ENCODE data around the gene GRIP1. TPM values are rescaled to one million over a fixed set of nuclear protein-coding genes. Genes with fewer than 3 reads are reported as not detected.

The GRIP1 gene
- total and polyA plus RNA-seq, 2 donors: 0.71 to 3.9 TPM

DNA sequence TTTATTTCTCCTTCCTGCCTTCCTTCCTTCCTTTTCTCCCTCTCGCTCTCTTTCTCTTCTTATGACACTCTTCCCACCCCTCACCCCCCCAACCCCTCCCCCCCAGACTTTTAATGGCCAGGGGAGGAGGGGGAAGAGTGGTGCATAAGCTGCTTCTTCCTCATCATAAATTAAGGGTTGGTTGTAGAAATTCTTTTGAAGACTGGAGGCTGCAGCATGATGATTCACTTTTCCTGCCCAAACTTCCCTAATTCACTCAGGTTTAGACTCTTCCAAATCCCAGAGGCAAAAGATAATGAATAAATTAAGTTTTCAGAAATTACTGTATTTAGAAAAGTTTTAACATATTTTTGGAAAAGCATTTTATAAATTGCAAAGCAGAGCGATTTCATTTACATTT, 58.2 kb downstream of the GRIP1 start:
- H3K9me3 ChIP-seq (ENCODE audit: control insufficient read depth in 2 of 2, insufficient read depth in 1 of 2, low read length in 1 of 2): no peaks in the 10 kb centered on the region
- H3K36me3 ChIP-seq (ENCODE audit: control insufficient read depth in 2 of 2, insufficient read depth in 2 of 2, low read length in 1 of 2): no peaks in the 10 kb centered on the region
- no peaks in the 10 kb centered on the region for H3K27me3 ChIP-seq (ENCODE audit: control insufficient read depth in 2 of 2, insufficient read depth in 1 of 2, low read length in 1 of 2)
- no peak for DNase-seq (ENCODE audit: low read depth in 6 of 9, low spot score in 9 of 9)
- H3K27ac ChIP-seq (ENCODE audit: low read depth in 1 of 2, low read length in 1 of 2): no peak overlapping the region
- H3K4me3 ChIP-seq (ENCODE audit: low read length in 2 of 2): no peak overlapping the region
- H3K4me1 ChIP-seq (ENCODE audit: control insufficient read depth in 2 of 2, insufficient read depth in 2 of 2, low read length in 2 of 2): peaks cover 3 to 8% of the 10 kb centered on the region in 2 donors
- WGBS: 69% methylated on average over 2 of the region's 2 CpGs

GRCh38 chr12:66620026-66620425, 58.9 kb downstream of the GRIP1 start:
- no peak for DNase-seq (ENCODE audit: low read depth in 6 of 9, low spot score in 9 of 9)
- Histone ChIP-seq H3K4me3 (ENCODE audit: low read length in 2 of 2) (no peak overlapping the region), H3K27me3 (ENCODE audit: control insufficient read depth in 2 of 2, insufficient read depth in 1 of 2, low read length in 1 of 2) (no peaks in the 10 kb centered on the region), H3K9me3 (ENCODE audit: control insufficient read depth in 2 of 2, insufficient read depth in 1 of 2, low read length in 1 of 2) (no peaks in the 10 kb centered on the region), H3K4me1 (ENCODE audit: control insufficient read depth in 2 of 2, insufficient read depth in 2 of 2, low read length in 2 of 2) (peaks cover 3 to 8% of the 10 kb centered on the region in 2 donors), H3K27ac (ENCODE audit: low read depth in 1 of 2, low read length in 1 of 2) (no peak overlapping the region), H3K36me3 (ENCODE audit: control insufficient read depth in 2 of 2, insufficient read depth in 2 of 2, low read length in 1 of 2) (no peaks in the 10 kb centered on the region)
- WGBS: 90% methylated on average over 1 of the region's 1 CpG

- no peak overlapping the region for H3K4me3 ChIP-seq (ENCODE audit: low read length in 2 of 2)
- DNase-seq (ENCODE audit: low read depth in 6 of 9, low spot score in 9 of 9): no peak
- H3K27me3 ChIP-seq (ENCODE audit: control insufficient read depth in 2 of 2, insufficient read depth in 1 of 2, low read length in 1 of 2): no peaks in the 10 kb centered on the region
- H3K27ac ChIP-seq (ENCODE audit: low read depth in 1 of 2, low read length in 1 of 2): no peak overlapping the region
- no peaks in the 10 kb centered on the region for H3K36me3 ChIP-seq (ENCODE audit: control insufficient read depth in 2 of 2, insufficient read depth in 2 of 2, low read length in 1 of 2)
- H3K9me3 ChIP-seq (ENCODE audit: control insufficient read depth in 2 of 2, insufficient read depth in 1 of 2, low read length in 1 of 2): no peaks in the 10 kb centered on the region
- 90% methylated on average over 3 of the region's 3 CpGs for WGBS
- H3K4me1 ChIP-seq (ENCODE audit: control insufficient read depth in 2 of 2, insufficient read depth in 2 of 2, low read length in 2 of 2): peaks cover 3 to 8% of the 10 kb centered on the region in 2 donors
Measured at GRCh38 chr12:66617991-66618390, 60.9 kb downstream of the GRIP1 start.

DNA sequence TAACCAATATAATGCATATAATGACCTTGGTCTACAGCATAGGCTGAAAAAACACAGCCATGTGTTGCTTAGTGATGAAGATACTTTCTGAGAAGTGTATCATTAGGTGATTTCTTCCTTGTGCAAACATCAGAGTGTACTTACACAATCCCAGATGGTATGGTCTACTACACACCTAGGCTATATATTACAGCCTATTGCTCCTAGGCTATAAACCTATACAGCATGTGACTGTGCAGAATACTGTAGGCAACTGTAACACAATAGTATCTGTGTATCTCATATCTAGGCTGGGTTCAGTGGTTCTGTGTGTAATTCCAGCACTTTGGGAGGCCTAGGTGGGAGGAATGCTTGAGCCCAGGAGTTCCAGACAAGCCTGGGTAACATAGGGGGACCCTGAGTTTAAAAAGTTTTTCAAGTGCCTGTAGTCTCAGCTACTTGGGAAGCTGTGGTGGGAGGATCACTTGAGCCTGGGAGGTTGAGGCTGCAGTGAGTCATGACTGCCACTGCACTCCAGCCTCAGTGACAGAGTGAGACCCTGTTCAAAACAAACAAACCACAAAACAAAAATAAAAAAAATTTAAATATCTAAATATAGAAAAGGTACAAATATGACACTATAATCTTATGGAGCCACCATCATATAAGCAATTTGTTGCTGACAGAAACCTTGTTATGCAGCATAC, 66.6 kb downstream of the GRIP1 start:
- H3K9me3 ChIP-seq (ENCODE audit: control insufficient read depth in 2 of 2, insufficient read depth in 1 of 2, low read length in 1 of 2): no peaks in the 10 kb centered on the region
- H3K27me3 ChIP-seq (ENCODE audit: control insufficient read depth in 2 of 2, insufficient read depth in 1 of 2, low read length in 1 of 2): no peaks in the 10 kb centered on the region
- peaks cover 3 to 8% of the 10 kb centered on the region in 2 donors for H3K4me1 ChIP-seq (ENCODE audit: control insufficient read depth in 2 of 2, insufficient read depth in 2 of 2, low read length in 2 of 2)
- no peak overlapping the region for H3K4me3 ChIP-seq (ENCODE audit: low read length in 2 of 2)
- no peaks in the 10 kb centered on the region for H3K36me3 ChIP-seq (ENCODE audit: control insufficient read depth in 2 of 2, insufficient read depth in 2 of 2, low read length in 1 of 2)
- H3K27ac ChIP-seq (ENCODE audit: low read depth in 1 of 2, low read length in 1 of 2): no peak overlapping the region
- no peak for DNase-seq (ENCODE audit: low read depth in 6 of 9, low spot score in 9 of 9)

DNA sequence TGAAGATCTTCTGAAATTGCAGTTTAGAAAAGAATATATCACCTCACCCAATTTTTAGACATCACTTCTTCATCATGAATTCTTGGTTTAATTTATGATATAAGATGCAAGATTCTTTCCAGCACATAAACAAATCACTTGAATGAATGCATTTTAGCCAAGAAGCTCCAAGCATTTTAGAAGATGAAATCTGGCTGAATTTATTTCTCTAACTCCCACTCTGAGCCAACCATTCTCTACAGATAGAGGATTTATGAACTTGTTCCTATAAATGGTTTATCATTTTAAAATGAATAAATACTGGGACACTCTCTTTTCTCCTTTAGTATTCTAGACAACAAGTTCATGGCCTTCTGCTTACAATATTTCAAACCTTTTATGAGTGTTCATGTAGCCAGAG, 71.7 kb downstream of the GRIP1 start:
- no peak for DNase-seq (ENCODE audit: low read depth in 6 of 9, low spot score in 9 of 9)
- Histone ChIP-seq H3K27ac (ENCODE audit: low read depth in 1 of 2, low read length in 1 of 2) (no peak overlapping the region), H3K4me1 (ENCODE audit: control insufficient read depth in 2 of 2, insufficient read depth in 2 of 2, low read length in 2 of 2) (peaks cover 0 to 5% of the 10 kb centered on the region in 2 donors), H3K27me3 (ENCODE audit: control insufficient read depth in 2 of 2, insufficient read depth in 1 of 2, low read length in 1 of 2) (no peaks in the 10 kb centered on the region), H3K4me3 (ENCODE audit: low read length in 2 of 2) (no peak overlapping the region), H3K36me3 (ENCODE audit: control insufficient read depth in 2 of 2, insufficient read depth in 2 of 2, low read length in 1 of 2) (no peaks in the 10 kb centered on the region), H3K9me3 (ENCODE audit: control insufficient read depth in 2 of 2, insufficient read depth in 1 of 2, low read length in 1 of 2) (no peaks in the 10 kb centered on the region)

- H3K4me3 ChIP-seq (ENCODE audit: low read length in 2 of 2): no peak overlapping the region
- no peak for DNase-seq (ENCODE audit: low read depth in 6 of 9, low spot score in 9 of 9)
- H3K36me3 ChIP-seq (ENCODE audit: control insufficient read depth in 2 of 2, insufficient read depth in 2 of 2, low read length in 1 of 2): no peaks in the 10 kb centered on the region
- no peak overlapping the region for H3K27ac ChIP-seq (ENCODE audit: low read depth in 1 of 2, low read length in 1 of 2)
- H3K4me1 ChIP-seq (ENCODE audit: control insufficient read depth in 2 of 2, insufficient read depth in 2 of 2, low read length in 2 of 2): peaks cover 0 to 5% of the 10 kb centered on the region in 2 donors
- H3K9me3 ChIP-seq (ENCODE audit: control insufficient read depth in 2 of 2, insufficient read depth in 1 of 2, low read length in 1 of 2): no peaks in the 10 kb centered on the region
- no peaks in the 10 kb centered on the region for H3K27me3 ChIP-seq (ENCODE audit: control insufficient read depth in 2 of 2, insufficient read depth in 1 of 2, low read length in 1 of 2)
- 94% methylated on average over 5 of the region's 5 CpGs for WGBS
Measured at GRCh38 chr12:66605293-66605692, 73.6 kb downstream of the GRIP1 start.

- no peak overlapping the region for H3K27ac ChIP-seq (ENCODE audit: low read depth in 1 of 2, low read length in 1 of 2)
- WGBS: 96% methylated on average over 3 of the region's 3 CpGs
- H3K9me3 ChIP-seq (ENCODE audit: control insufficient read depth in 2 of 2, insufficient read depth in 1 of 2, low read length in 1 of 2): no peaks in the 10 kb centered on the region
- H3K27me3 ChIP-seq (ENCODE audit: control insufficient read depth in 2 of 2, insufficient read depth in 1 of 2, low read length in 1 of 2): no peaks in the 10 kb centered on the region
- no peak overlapping the region for H3K4me3 ChIP-seq (ENCODE audit: low read length in 2 of 2)
- H3K36me3 ChIP-seq (ENCODE audit: control insufficient read depth in 2 of 2, insufficient read depth in 2 of 2, low read length in 1 of 2): no peaks in the 10 kb centered on the region
- peaks cover 0 to 5% of the 10 kb centered on the region in 2 donors for H3K4me1 ChIP-seq (ENCODE audit: control insufficient read depth in 2 of 2, insufficient read depth in 2 of 2, low read length in 2 of 2)
- no peak for DNase-seq (ENCODE audit: low read depth in 6 of 9, low spot score in 9 of 9)
Measured at GRCh38 chr12:66603981-66604479, 74.8 kb downstream of the GRIP1 start.

GRCh38 chr12:66603461-66603860, 75.4 kb downstream of the GRIP1 start:
- Histone ChIP-seq H3K4me1 (ENCODE audit: control insufficient read depth in 2 of 2, insufficient read depth in 2 of 2, low read length in 2 of 2) (peaks cover 0 to 5% of the 10 kb centered on the region in 2 donors), H3K9me3 (ENCODE audit: control insufficient read depth in 2 of 2, insufficient read depth in 1 of 2, low read length in 1 of 2) (no peaks in the 10 kb centered on the region), H3K4me3 (ENCODE audit: low read length in 2 of 2) (no peak overlapping the region), H3K27ac (ENCODE audit: low read depth in 1 of 2, low read length in 1 of 2) (no peak overlapping the region), H3K27me3 (ENCODE audit: control insufficient read depth in 2 of 2, insufficient read depth in 1 of 2, low read length in 1 of 2) (no peaks in the 10 kb centered on the region), H3K36me3 (ENCODE audit: control insufficient read depth in 2 of 2, insufficient read depth in 2 of 2, low read length in 1 of 2) (no peaks in the 10 kb centered on the region)
- WGBS: 89% methylated on average over 2 of the region's 2 CpGs
- no peak for DNase-seq (ENCODE audit: low read depth in 6 of 9, low spot score in 9 of 9)

DNA sequence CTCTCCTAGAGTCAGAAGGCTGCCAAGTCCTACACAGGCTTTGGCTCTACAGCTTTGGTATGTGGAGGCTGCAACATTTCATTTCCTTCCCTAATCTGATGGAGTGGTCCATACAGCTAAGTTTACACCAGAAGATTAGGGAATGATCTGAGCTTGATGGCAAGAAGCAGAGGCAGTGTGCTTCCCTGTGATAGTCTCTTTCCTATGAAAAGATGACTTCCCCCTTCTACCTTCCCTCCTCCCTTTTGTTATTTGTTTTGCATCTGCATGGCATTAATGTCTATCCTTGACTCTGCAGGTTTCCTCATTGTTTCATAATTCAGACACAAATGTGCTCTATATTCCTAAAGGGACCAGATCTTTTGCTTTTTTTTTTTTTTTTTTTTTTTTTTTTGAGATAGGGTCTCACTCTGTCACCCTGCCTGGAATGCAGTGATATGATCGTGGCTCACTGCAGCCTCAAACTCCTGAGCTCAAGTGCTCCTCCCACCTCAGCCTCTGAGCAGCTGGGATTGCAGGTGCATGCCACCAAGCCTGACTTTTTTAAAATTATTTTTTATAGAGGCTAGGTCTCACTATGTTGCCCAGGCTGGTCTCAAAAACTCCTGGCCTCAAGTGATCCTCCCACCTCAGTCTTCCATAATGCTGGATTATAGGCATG, 76.3 kb downstream of the GRIP1 start:
- 38% methylated on average over 1 of the region's 1 CpG for WGBS
- Histone ChIP-seq H3K36me3 (ENCODE audit: control insufficient read depth in 2 of 2, insufficient read depth in 2 of 2, low read length in 1 of 2) (no peaks in the 10 kb centered on the region), H3K4me3 (ENCODE audit: low read length in 2 of 2) (no peak overlapping the region), H3K9me3 (ENCODE audit: control insufficient read depth in 2 of 2, insufficient read depth in 1 of 2, low read length in 1 of 2) (no peaks in the 10 kb centered on the region), H3K4me1 (ENCODE audit: control insufficient read depth in 2 of 2, insufficient read depth in 2 of 2, low read length in 2 of 2) (peaks cover 0 to 5% of the 10 kb centered on the region in 2 donors), H3K27me3 (ENCODE audit: control insufficient read depth in 2 of 2, insufficient read depth in 1 of 2, low read length in 1 of 2) (no peaks in the 10 kb centered on the region), H3K27ac (ENCODE audit: low read depth in 1 of 2, low read length in 1 of 2) (no peak overlapping the region)
- peak in 1 of 9 donors; percentile 30 for DNase-seq (ENCODE audit: low read depth in 6 of 9, low spot score in 9 of 9)

Data from thymus (tissue), 11 donors.